ENCODE measurements around the gene CBX1. TPM values are rescaled to one million over a fixed set of nuclear protein-coding genes. Genes with fewer than 3 reads are reported as not detected.

CBX1 gene
- total RNA-seq, 1 donor from 2014 or later: 181 TPM

DNA sequence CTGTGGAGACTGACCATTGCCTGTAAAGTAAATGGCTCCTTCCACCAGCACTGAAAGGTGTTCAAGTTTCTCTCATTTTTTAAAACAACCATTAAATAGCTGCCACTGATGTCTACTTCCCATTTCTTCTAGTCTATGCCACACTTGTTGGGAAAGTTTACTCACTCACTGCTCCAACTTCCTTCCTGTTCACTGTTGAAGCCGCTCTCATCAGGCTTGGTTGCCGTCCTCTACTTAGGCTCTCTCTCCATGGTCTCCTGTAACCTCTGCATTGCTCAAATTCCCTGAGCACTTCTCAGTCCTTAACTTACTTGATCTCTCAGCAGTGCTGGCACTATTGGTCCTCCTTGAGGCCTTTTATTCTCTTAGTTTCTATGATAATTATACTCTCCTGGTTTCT, 38.7 kb upstream of the CBX1 start:
- H3K4me1 Mint-ChIP-seq (ENCODE audit: low read depth): peaks cover 2% of the 10 kb centered on the region
- H3K27ac Mint-ChIP-seq: no peak overlapping the region
- TF ChIP-seq CTCF (IDR thresholded peaks at IDR 0.05; ENCODE audit: unreplicated experiment): no peak
- H3K36me3 Mint-ChIP-seq (ENCODE audit: insufficient read depth): no peaks in the 10 kb centered on the region
- DNase-seq (ENCODE audit: low spot score, unreplicated experiment): no peak
- peaks cover 34% of the 10 kb centered on the region for H3K27me3 Mint-ChIP-seq
- H3K4me3 Mint-ChIP-seq (ENCODE audit: low read depth): no peak overlapping the region
- H3K9me3 Mint-ChIP-seq (ENCODE audit: low read depth): no peaks in the 10 kb centered on the region

GRCh38 chr17:48137656-48138055, 36.4 kb upstream of the CBX1 start:
- H3K4me1 Mint-ChIP-seq (ENCODE audit: low read depth): peaks cover 2% of the 10 kb centered on the region
- H3K36me3 Mint-ChIP-seq (ENCODE audit: insufficient read depth): no peaks in the 10 kb centered on the region
- H3K4me3 Mint-ChIP-seq (ENCODE audit: low read depth): no peak overlapping the region
- no peaks in the 10 kb centered on the region for H3K9me3 Mint-ChIP-seq (ENCODE audit: low read depth)
- no peak overlapping the region for H3K27ac Mint-ChIP-seq
- TF ChIP-seq CTCF (IDR thresholded peaks at IDR 0.05; ENCODE audit: unreplicated experiment): no peak
- peaks cover 23% of the 10 kb centered on the region for H3K27me3 Mint-ChIP-seq
- DNase-seq (ENCODE audit: low spot score, unreplicated experiment): no peak

GRCh38 chr17:48134912-48135480, 33.7 kb upstream of the CBX1 start:
- Mint-ChIP-seq H3K4me1 (ENCODE audit: low read depth) (peaks cover 2% of the 10 kb centered on the region), H3K9me3 (ENCODE audit: low read depth) (no peaks in the 10 kb centered on the region), H3K36me3 (ENCODE audit: insufficient read depth) (no peaks in the 10 kb centered on the region), H3K27ac (no peak overlapping the region), H3K27me3 (peaks cover 17% of the 10 kb centered on the region), H3K4me3 (ENCODE audit: low read depth) (no peak overlapping the region)
- TF ChIP-seq CTCF (IDR thresholded peaks at IDR 0.05; ENCODE audit: unreplicated experiment): peak; percentile 10
- no peak for DNase-seq (ENCODE audit: low spot score, unreplicated experiment)

- Mint-ChIP-seq H3K9me3 (ENCODE audit: low read depth) (no peaks in the 10 kb centered on the region), H3K4me3 (ENCODE audit: low read depth) (no peak overlapping the region), H3K27ac (no peak overlapping the region), H3K4me1 (ENCODE audit: low read depth) (no peaks in the 10 kb centered on the region), H3K27me3 (peaks cover 8% of the 10 kb centered on the region), H3K36me3 (ENCODE audit: insufficient read depth) (no peaks in the 10 kb centered on the region)
- DNase-seq (ENCODE audit: low spot score, unreplicated experiment): no peak
- no peak for TF ChIP-seq CTCF (IDR thresholded peaks at IDR 0.05; ENCODE audit: unreplicated experiment)
Observed at GRCh38 chr17:48132385-48132784, 31.1 kb upstream of the CBX1 start.

GRCh38 chr17:48131216-48131824, 30.0 kb upstream of the CBX1 start:
- no peaks in the 10 kb centered on the region for H3K4me1 Mint-ChIP-seq (ENCODE audit: low read depth)
- H3K27ac Mint-ChIP-seq: no peak overlapping the region
- no peaks in the 10 kb centered on the region for H3K9me3 Mint-ChIP-seq (ENCODE audit: low read depth)
- H3K4me3 Mint-ChIP-seq (ENCODE audit: low read depth): no peak overlapping the region
- TF ChIP-seq CTCF (IDR thresholded peaks at IDR 0.05; ENCODE audit: unreplicated experiment): peak; percentile 87
- DNase-seq (ENCODE audit: low spot score, unreplicated experiment): peak; percentile 54
- H3K27me3 Mint-ChIP-seq: peaks cover 8% of the 10 kb centered on the region
- peaks cover 1% of the 10 kb centered on the region for H3K36me3 Mint-ChIP-seq (ENCODE audit: insufficient read depth)

All from progenitor cell of endocrine pancreas (in vitro differentiated cells).